Measurements from ENCODE around the gene COL27A1.

Gene COL27A1

DNA sequence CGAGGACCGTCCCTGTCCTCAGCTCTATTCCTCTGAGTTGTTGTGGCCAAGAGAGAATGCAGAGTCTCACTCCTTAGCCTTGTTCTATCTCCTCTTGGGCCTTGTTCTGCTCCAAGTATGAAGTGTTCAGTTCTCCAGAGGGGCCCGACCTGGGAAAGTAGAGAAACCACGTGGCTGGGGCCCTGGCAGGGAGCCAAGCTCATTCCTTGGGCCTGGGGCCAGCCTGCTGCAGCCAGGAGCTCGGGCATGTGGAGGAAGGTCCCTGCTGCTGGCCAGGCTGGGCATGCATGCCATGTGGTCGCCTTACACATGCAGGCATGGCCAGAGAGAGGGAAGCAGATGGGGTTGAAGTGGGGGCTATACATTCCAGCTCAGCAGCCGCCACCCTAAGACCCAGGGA, 60.7 kb downstream of the COL27A1 start:
- ATAC-seq (ENCODE audit: insufficient read depth, low read depth) (no peak), DNase-seq (no peak)
- H3K79me2 ChIP-seq (ENCODE audit: insufficient read depth, low read length), result no peaks in the 10 kb centered on the region
- H4K20me1 ChIP-seq (ENCODE audit: insufficient read depth, low read length), result no peaks in the 10 kb centered on the region
- H3K9ac ChIP-seq (ENCODE audit: low read depth, low read length), result no peak overlapping the region
- H2AFZ ChIP-seq (ENCODE audit: low read depth, low read length), result no peak overlapping the region
- H3K4me2 ChIP-seq (ENCODE audit: insufficient read depth, low read length), result no peak overlapping the region
- no peak overlapping the region for H3K27ac ChIP-seq (ENCODE audit: low read length)
- no peaks in the 10 kb centered on the region for H3K9me3 ChIP-seq (ENCODE audit: insufficient read depth, low read length, severe bottlenecking)
- no peak overlapping the region for H3K4me3 ChIP-seq (ENCODE audit: low read depth in 1 of 2, low read length in 2 of 2)
- TF ChIP-seq, protein P1, sequence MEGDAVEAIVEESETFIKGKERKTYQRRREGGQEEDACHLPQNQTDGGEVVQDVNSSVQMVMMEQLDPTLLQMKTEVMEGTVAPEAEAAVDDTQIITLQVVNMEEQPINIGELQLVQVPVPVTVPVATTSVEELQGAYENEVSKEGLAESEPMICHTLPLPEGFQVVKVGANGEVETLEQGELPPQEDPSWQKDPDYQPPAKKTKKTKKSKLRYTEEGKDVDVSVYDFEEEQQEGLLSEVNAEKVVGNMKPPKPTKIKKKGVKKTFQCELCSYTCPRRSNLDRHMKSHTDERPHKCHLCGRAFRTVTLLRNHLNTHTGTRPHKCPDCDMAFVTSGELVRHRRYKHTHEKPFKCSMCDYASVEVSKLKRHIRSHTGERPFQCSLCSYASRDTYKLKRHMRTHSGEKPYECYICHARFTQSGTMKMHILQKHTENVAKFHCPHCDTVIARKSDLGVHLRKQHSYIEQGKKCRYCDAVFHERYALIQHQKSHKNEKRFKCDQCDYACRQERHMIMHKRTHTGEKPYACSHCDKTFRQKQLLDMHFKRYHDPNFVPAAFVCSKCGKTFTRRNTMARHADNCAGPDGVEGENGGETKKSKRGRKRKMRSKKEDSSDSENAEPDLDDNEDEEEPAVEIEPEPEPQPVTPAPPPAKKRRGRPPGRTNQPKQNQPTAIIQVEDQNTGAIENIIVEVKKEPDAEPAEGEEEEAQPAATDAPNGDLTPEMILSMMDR (IDR thresholded peaks at IDR 0.05; ENCODE audit: borderline replicate concordance, extremely low read depth, low read length, poor library complexity, severe bottlenecking), result no peak
- TF ChIP-seq EZH2 (IDR thresholded peaks at IDR 0.05; ENCODE audit: borderline replicate concordance, low read depth, low read length, severe bottlenecking), result no peak
- H3K36me3 ChIP-seq (ENCODE audit: insufficient read depth, low read length), result no peaks in the 10 kb centered on the region
- no peaks in the 10 kb centered on the region for H3K4me1 ChIP-seq (ENCODE audit: insufficient read depth, low read length)
- H3K27me3 ChIP-seq (ENCODE audit: insufficient read depth, low read length, poor library complexity), result no peaks in the 10 kb centered on the region

DNA sequence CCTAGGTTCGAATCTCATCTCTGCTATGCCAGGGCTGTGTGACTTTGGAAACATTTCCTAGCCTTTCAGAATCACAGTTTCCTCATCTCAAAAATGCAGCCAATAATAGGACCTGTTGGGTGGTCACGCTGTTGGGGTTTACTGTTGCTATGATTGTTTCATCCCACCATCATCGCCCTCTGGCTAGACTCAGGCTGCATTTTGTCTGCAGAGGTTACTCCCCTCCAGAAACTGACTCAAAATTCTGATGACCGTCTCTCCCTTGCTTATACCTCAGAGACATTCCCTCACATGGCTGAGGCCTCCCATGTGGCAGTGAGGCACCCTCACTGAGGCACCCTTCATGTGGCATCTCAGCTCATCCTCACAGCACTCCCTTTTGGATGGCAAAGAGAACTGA, 61.6 kb downstream of the COL27A1 start:
- TF ChIP-seq, protein P1 (IDR thresholded peaks at IDR 0.05; ENCODE audit: borderline replicate concordance, extremely low read depth, low read length, poor library complexity, severe bottlenecking), result no peak
- no peak for TF ChIP-seq EZH2 (IDR thresholded peaks at IDR 0.05; ENCODE audit: borderline replicate concordance, low read depth, low read length, severe bottlenecking)
- Histone ChIP-seq H3K4me2 (ENCODE audit: insufficient read depth, low read length) (no peak overlapping the region), H2AFZ (ENCODE audit: low read depth, low read length) (no peak overlapping the region), H3K4me1 (ENCODE audit: insufficient read depth, low read length) (no peaks in the 10 kb centered on the region), H3K27ac (ENCODE audit: low read length) (no peak overlapping the region), H3K27me3 (ENCODE audit: insufficient read depth, low read length, poor library complexity) (no peaks in the 10 kb centered on the region), H3K79me2 (ENCODE audit: insufficient read depth, low read length) (no peaks in the 10 kb centered on the region), H3K9me3 (ENCODE audit: insufficient read depth, low read length, severe bottlenecking) (no peaks in the 10 kb centered on the region), H3K9ac (ENCODE audit: low read depth, low read length) (no peak overlapping the region), H3K36me3 (ENCODE audit: insufficient read depth, low read length) (no peaks in the 10 kb centered on the region), H3K4me3 (ENCODE audit: low read depth in 1 of 2, low read length in 2 of 2) (no peak overlapping the region), H4K20me1 (ENCODE audit: insufficient read depth, low read length) (no peaks in the 10 kb centered on the region)
- DNase-seq (no peak), ATAC-seq (ENCODE audit: insufficient read depth, low read depth) (no peak)

DNA sequence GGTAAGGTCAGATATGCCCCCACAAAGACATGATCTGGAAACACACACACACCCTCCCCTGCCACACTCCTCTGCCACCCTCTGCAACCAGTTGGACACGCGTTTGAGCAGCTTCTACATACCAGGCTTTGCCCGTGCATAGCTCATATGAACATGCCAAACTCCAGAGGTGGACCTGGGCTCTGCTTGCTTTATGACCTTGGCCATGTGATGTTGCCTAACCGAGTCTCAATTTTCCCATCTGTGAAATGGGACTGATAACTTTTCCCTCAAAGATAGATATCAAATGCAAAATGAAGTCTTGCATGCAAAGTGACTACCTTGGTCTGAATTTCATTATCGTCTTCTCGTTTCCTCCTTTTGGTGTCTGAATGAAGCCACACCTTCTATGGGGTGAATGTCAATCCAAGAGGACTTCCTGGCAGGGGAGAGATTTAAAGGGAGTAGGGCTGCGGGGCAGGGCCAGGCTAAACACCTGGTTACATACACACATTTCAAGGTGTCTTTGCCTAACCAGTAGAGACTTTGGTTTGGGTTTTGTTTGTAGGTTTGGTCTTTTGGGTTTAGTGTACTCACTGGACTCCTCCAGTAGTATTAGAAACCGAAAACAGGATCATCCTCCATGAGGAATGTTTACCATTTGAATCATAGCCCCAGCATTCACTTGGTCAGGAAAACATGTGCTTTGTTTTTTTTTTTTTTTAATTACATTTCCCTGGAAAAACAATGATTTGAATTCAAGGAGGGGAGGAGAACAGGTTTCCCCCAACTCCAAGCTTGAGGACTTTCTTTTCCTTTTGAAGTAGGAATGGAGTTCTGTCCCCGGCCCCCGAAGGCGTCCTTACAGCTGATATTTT, 63.2 kb downstream of the COL27A1 start:
- Histone ChIP-seq H3K27ac (ENCODE audit: low read length) (no peak overlapping the region), H3K4me1 (ENCODE audit: insufficient read depth, low read length) (no peaks in the 10 kb centered on the region), H3K9me3 (ENCODE audit: insufficient read depth, low read length, severe bottlenecking) (no peaks in the 10 kb centered on the region), H3K27me3 (ENCODE audit: insufficient read depth, low read length, poor library complexity) (no peaks in the 10 kb centered on the region), H3K4me2 (ENCODE audit: insufficient read depth, low read length) (no peak overlapping the region), H3K9ac (ENCODE audit: low read depth, low read length) (no peak overlapping the region), H3K4me3 (ENCODE audit: low read depth in 1 of 2, low read length in 2 of 2) (no peak overlapping the region), H3K36me3 (ENCODE audit: insufficient read depth, low read length) (no peaks in the 10 kb centered on the region), H4K20me1 (ENCODE audit: insufficient read depth, low read length) (no peaks in the 10 kb centered on the region), H3K79me2 (ENCODE audit: insufficient read depth, low read length) (no peaks in the 10 kb centered on the region), H2AFZ (ENCODE audit: low read depth, low read length) (no peak overlapping the region)
- ATAC-seq (ENCODE audit: insufficient read depth, low read depth) (no peak), DNase-seq (no peak)
- no peak for TF ChIP-seq EZH2 (IDR thresholded peaks at IDR 0.05; ENCODE audit: borderline replicate concordance, low read depth, low read length, severe bottlenecking)
- TF ChIP-seq, protein P1 (IDR thresholded peaks at IDR 0.05; ENCODE audit: borderline replicate concordance, extremely low read depth, low read length, poor library complexity, severe bottlenecking), result no peak
